ENCODE measurements around the gene STAM2.
"Not testable (repeated sequence)": the region's sequence is repeated elsewhere in the genome, so short reads cannot be mapped to it uniquely, and the experiment has no call there.

Gene STAM2

DNA sequence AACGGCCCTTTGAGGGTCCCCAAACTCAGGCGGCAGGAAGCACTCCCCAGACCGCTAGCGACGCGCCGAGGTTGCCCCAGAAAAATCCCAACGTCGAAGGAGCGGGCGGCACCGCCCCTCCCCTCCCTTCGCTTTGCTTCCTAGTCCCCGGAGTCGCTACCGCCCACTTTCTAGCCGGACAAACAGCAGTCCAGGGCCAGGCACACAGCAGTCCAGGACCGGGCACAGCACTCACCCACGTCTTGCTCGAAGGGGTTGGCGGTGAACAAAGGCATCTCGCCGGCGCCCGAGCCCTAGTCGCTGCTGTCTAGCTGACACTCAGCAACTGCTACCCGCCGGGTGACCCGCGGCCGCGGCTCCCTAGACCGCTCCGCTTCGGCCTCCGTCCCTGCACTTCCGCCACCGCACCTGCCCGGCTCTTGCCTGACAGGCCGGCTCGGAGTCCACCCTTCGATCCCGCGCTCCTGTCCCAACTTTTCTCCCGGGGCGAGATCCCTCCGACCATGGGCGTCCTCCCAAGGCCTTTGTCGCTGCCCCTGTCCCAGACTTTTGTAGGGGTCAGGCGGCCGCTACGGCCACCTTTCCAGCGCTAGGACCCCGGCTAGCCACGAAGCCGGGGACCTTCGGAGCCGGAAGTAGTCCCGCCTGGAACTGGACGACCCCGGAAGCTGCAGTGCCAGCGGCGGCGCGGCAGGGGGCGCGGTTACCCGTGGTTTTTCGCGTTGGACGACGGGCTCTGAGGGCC, at the start of gene STAM2:
Gene STAM2 (minus strand): TSS at position 396 of the 745 bp plus-strand sequence. CDS start 121 bp downstream, at position 275.
- DNase-seq (ENCODE audit: low read depth), result peak; percentile 68

DNA sequence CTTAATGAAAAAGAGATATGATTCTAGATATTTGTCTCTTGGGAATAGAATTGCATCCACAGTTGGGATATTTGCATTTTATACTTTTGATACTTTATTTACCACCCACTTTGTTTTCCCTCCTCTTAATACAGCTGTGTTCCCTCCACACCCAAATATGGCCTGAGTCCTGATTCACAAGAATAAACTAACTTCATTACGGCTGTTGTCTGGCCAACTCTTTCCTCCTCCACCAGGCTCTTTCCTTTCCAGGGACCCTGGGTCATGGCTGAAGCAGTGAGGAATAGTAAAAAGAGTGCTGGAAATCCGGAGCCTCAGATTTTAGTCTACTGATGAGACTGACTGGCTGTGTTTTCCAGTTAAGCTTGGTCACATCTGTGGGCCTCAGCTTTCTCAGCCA, 48.4 kb upstream of the STAM2 start:
- DNase-seq (ENCODE audit: low read depth), result no peak

DNA sequence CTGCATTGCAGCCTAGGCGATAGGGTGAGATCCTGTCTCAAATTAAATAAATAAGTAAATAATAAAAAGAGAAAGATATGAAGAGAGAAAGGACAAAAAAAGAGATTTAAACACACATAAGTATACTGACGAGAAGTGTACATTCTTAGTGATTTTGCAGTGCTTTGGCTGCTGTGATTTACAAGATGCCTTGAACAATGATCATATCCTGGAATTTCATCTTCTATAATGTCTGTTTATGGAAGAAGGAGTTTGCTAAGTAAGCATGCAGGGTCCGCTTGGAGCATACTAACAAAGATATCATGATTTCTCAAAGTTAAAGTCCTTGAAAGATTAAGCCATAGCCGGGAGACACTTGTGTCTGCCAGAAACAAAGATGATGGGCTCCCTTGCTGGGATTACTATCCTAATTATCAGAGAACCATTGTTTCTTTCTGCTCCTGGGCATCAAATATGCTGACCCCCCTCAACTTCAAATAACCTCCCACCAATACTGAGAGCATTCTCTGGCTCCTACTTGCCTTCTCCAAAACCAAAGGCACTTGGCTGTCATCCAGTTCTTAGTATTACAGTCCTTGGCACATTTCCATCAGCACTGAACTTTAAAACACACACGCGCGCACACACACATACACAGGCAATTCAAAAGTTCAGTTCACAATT, 47.5 kb upstream of the STAM2 start:
- DNase-seq (ENCODE audit: low read depth), result no peak

DNA sequence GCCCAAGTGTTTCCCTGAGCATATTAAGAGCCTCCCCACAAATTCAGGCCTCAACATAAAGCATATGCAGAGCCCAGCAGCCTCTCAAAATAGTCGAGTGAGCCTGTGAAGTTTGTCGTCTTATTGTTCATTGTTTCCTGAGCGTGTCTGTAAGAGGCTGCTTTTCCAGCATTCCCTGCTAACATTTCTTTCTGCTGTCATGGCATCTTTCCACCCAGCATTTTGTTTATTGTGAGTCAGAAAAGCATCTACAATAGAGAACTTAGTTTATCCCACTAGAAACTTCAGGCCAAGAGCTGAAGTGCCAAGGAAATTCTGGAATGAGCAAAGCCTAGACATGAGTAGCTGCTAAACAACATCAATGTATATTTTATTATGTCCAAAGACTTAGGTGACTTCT, 46.3 kb upstream of the STAM2 start:
- DNase-seq (ENCODE audit: low read depth), result peak; percentile 71

DNA sequence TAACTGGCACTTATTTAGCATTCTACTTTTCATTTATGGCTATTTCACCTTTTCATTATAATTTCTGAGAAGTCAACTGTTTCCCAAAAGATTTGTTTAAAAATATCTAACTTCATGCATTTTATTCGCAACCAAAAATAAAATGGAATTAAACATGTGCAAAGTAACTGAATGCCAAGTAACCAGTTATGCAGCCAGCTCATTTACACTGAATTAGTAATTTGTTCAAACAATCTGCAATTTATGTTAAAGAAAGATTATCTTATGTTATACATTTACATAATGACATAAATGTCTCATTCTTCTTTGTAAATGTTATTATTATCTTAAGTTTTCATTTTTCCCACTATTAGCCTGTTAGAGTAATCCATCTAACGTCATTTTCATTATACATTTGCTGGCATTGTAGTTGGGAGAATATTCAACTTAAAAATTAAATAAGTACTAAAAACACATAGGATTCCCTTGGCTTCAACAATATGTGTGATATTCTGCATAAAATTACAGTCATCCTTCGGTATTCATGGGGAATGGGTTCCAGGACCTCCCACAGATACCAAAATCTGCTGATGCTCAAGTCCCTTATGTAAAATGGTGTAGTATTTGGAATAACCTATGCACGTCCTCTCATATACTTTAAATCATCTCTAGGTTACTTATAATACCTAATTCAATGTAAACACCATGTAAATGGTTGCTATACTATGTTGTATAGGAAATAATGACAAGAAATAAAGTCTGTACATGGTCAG, 43.7 kb upstream of the STAM2 start:
- DNase-seq (ENCODE audit: low read depth), result no peak

DNA sequence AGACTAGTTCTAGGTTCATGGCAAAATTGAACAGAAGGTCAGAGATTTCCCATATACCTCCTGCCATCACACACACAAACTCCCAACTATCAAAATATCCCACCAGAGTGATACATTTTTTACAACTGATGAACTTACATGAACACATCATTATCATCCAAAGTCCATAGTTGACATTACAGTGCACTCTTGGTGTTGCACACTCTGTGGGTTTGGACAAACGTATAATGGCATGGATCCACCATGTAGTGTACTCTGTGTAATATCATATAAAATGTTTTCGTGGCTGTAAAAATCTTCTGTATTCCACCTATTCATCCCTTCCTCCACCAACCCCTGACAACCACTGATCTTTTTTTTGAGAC, 25.9 kb upstream of the STAM2 start:
- no peak for DNase-seq (ENCODE audit: low read depth)

DNA sequence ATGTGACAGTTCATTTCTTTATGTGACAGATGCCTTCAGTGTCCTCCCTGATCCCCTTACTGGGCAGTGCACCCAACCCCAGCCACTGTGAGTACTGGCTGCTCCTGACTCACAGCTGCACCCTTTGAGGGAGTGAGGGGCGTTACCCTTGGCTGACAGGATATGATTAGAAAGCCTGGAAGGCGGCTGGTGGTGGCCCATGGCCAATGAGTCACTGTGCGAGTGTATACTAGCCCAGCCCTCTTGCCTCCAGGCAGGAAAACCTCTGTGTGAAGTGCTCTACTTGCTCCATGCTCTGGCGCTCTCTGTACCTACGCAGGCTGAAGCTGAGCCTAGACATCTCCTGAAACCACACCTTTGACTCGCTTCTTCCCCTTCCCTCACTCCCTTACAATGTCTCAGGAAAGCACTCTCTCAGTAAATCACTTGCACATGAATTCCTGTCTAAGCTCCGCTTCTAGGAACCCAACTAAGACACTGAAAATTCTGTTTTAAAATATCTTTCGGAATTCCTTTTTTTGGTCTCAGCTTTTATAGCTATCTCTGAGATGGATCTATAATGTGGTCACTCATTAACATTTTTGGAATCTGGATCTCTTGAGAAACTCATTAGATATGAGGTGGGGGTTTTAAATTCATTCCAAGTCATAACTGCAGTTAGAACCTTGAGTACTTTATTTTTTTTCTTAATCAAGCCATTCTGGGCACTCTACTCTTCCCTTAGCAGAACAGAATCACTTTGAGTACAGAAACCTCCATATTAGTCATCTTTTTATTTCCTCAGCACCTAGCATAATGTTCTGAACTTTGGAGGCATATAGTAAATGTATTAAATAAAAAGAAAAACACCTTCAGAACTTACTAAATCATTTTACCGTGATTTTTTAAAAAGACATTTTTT, 25.3 kb upstream of the STAM2 start:
- peak; percentile 87 for DNase-seq (ENCODE audit: low read depth)

DNA sequence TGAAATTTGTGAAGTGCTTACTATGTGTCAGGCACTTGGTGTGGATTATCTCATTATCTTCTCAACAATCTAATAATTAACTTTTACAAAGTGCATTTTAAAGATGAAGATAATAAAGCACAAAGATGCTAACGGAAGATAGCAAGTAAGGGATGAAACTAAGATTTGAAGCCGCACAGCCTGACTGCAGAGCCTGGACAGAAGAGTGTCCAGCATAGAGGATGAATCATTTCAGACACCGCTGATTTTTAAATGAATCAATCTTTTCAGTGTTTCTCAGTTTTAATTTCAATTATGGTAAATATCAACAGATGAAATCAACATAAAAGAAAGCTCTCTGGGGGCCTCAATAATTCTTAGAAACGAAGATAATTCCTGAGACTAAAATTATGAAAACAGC, 24.5 kb upstream of the STAM2 start:
- no peak for DNase-seq (ENCODE audit: low read depth)

DNA sequence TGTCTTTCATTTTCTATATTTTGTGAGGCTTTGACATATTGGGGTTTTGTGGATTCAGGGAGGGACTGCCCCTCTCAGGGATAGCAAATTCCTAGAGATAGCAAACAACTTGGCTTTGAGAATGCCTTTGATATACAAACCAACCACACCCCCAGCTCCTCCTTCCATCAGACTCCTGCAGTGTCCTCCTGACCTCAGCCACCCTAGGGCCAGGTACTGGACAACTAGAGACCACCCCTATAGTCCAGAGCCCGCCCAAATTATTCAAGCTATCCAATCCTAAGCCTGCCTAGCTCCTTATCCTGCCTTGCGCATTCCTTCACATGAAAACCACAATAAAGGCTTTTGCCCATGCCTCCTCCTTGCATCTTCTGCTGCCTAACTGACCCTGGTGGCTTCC, 22.9 kb upstream of the STAM2 start:
- no peak for DNase-seq (ENCODE audit: low read depth)

DNA sequence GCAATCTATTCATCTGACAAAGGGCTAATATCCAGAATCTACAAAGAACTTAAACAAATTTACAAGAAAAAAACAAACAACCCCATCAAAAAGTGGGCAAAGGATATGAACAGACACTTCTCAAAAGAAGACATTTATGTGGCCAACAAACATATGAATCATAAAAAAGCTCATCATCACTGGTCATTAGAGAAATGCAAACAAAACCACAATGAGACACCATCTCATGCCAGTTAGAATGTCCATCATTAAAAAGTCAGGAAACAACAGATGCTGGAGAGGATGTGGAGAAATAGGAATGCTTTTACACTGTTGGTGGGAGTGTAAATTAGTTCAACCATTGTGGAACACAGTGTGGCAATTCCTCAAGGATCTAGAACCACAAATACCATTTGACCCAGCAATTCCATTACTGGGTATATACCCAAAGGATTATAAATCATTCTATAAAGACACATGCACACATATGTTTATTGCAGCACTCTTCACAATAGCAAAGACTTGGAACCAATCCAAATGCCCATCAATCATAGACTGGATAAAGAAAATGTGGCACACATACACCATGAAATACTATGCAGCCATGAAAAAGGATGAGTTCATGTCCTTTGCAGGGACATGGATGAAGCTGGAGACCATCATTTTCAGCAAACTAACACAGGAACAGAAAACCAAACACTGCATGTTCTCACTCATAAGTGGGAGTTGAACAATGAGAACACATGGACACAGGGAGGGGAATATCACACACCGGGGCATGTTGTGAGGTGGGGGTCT, 22.1 kb upstream of the STAM2 start:
- DNase-seq (ENCODE audit: low read depth), result not testable (repeated sequence)

DNA sequence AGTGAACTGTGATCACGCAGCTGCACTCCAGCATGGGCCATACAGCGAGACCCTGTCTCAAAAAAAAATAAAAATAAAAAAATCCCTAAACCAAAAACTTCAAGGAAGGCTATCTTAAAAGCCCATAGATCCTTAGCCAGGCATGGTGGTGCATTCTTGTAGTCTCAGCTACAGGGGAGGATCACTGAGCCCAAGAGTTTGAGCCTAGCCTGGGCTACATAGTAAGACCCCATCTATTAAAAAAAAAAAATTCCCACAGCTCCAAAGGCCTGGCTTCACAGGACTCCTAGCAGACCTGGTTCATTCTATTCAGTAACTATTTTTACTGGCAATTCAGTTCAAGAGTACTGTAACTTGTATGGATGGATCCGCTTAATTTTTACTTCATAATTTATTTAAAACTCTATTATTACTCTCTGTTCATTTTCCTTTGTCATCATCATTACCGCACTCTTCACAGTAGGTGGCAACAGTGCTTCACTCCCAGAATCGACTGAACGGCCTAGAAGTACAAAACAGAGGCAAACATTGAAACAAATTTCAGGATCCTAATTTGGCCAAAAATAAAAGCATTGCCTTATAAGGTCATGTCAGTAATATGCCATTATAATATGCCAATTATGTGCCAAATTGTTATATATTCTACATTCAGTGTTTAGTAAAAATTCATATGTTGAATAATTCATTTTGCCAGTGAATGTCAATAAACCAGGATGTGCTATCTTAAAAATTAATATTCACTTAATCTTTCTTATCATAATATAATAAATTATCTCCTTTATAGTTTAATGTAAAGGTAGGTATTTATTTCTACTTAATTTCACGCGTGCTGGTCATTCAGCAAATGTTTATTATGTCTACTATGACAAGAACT, 14.3 kb upstream of the STAM2 start:
- no peak for DNase-seq (ENCODE audit: low read depth)

DNA sequence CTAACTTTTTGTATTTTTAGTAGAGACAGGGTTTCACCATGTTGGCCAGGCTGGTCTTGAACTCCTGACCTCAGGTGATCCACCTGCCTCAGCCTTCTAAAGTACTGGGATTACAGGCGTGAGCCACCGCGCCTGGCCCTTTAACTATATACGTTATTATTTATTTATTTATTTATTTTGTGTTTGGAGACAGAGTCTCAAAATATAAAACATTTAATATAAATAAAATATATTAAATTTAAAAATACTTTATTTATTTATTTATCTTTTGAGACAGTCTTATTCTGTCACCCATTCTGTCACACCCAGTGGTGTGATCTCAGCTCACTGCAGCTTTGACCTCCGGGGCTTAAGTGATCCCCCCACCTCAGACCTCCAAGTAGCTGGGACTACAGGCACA, 11.2 kb upstream of the STAM2 start:
- not testable (repeated sequence) for DNase-seq (ENCODE audit: low read depth)

DNA sequence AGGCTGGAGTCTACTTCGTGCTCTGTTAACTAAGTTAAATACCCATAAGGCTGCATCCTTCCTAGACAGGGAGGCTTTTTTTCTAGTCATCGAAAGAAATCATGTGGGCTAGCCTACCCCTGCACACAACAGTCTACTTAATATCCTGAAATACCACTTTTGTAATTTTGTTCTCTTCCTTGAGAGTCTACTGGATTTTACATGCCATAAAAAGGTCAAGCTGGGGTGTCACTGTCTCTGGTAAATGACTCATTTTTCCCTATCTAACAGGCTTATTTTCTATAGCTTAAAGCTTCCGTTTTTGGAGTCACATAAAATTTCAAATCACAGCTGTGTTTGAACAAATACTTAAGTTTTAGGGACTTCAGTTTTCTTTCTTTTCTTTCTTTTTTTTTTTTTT, 10.7 kb upstream of the STAM2 start:
- DNase-seq (ENCODE audit: low read depth), result no peak

DNA sequence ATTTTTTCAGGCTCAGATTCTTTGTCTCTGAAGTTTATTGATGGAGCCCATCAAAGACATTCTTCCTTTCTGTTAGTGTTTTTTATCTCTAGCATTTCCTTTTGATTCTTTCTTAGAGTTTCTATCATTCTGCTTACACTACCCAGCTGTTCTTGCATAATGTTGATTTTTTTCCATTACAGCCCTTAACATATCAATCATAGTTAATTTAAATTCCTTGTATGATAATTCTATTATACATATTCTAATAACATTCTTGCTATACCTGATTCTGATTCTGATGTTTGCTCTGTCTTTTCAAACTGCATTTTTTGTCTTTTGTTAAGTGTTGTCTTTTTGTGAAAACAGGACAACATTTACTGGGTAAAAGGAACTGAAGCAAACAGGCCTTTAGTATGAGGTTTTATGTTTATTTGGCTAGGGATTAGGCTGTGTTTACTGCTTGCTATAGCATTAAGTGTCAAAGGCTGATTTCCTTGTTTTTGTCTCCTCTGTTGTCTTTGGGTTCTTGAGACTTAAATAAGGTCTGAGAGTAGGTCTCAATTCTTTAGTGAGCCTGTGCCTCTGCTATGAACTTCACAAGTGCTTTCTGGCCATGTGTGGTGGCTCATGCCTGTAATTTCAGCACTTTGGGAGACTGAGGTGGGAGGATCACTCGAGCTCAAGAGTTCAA, 8.0 kb upstream of the STAM2 start:
- no peak for DNase-seq (ENCODE audit: low read depth)

DNA sequence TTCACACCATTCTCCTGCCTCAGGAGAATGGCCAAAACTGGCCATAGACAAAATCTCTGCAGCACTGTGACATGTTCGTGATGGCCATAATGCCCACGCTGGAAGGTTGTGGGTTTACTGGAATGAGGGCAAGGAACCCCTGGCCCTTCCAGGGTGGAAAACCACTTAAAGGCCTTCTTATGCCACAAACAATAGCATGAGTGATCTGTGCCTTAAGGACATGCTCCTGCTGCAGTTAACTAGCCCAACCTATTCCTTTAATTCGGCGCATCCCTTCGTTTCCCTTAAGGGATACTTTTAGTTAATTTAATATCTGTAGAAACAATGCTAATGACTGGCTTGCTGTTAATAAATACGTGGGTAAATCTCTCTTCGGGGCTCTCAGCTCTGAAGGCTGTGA, 2.1 kb upstream of the STAM2 start:
- not testable (repeated sequence) for DNase-seq (ENCODE audit: low read depth)

DNA sequence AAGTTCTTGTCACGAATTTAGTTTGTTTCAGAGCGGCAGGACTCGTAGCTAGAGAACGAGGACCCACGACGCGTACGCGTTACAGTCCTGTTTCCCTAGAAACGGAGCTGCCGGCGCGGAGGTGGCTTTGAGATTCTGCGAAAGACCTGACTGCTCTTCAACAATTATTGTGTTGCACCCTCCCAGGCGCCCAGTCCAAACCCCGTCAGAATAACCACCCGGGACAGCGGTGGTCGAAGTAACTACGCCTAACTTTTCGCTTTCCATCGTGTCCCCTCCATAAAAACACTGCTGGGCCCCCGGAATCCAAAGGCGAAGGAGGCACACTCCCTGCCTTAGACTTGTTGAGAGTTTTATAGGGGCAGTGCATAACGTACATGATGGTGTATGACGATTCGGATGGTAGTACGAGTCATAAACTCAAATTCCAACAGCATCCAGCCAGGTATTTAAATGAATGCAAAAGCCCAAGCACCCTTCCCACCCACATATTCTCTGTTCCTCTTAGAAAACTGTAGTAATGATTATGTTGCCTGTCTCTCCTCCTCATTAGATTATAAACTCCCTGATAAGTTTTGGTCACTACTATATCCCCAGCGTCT, 651 bp upstream of the STAM2 start:
- DNase-seq (ENCODE audit: low read depth), result no peak

DNA sequence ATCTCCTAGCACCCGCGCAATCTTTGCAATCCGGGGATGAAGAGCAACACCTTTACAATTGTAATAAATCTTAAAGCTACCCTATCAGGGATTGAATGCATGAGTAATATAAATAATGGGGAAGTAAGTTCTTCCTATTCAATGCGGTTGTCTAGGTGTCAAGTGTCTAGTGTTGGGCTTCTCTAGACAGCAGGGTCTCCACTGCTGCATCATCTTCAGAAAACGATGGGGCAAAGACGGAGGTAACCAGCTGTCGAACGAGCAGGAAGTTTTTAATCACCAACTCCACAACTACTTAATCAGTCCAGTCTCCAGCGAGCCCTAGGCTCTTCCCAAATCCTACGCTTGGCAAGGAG, 573 bp downstream of the STAM2 start:
- no peak for DNase-seq (ENCODE audit: low read depth)

DNA sequence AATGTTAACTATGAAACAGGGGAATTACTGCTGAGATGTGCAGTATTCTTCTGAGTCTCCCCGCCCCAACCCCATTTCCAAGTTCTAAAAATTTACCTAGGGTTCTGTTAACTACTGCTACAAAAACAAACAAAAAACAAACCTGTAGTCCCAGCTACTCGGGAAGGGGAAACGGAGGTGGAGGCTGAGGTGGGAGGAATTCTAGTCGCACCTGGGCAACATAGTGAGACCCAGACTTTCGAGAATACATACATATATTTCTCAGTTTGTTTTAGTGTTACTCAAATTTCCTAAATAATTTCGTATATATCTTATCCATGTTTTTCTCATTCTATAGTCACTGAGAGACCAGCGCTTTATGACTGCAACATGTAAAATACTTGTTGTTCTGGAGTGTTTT, 989 bp downstream of the STAM2 start:
- no peak for DNase-seq (ENCODE audit: low read depth)

DNA sequence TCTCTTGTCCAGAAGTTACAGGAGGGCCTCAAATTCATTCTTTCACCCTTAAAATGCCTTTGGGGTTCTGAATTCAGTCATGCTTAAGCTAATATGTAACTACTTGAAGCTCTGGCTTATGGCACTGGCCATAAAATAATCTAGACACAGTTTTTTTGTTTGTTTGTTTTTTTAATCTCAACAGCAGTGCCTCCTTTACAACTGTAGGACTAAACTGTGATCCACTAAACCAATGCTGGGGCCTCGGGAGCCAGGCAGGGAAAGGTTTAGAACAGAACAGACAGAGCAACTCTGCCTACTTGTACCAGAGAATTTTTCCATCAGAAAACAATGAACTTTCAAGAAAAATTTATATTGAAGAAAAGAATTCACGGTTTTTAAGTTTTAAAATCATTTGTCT, 1.7 kb downstream of the STAM2 start:
- no peak for DNase-seq (ENCODE audit: low read depth)
